ENCODE results near the gene STAU1. TPM values are rescaled to one million over a fixed set of nuclear protein-coding genes. Genes with fewer than 3 reads are reported as not detected.
"Not testable (repeated sequence)": the region's sequence is repeated elsewhere in the genome, so short reads cannot be mapped to it uniquely, and the experiment has no call there.

The STAU1 gene
- total RNA-seq, 1 donor from 2014 or later, result 57.1 TPM

GRCh38 chr20:49133571-49133970, 54.6 kb downstream of the STAU1 start:
- intact Hi-C loops (cut with micrococcal nuclease), result loop anchor here (1.0 to 5.0 kb wide), 4 partner anchors 34 to 144 kb away; partner anchors contain the start of gene ZNFX1

GRCh38 chr20:49132995-49133478, 55.1 kb downstream of the STAU1 start:
- intact Hi-C loops (cut with micrococcal nuclease), result loop anchor here (1.0 to 5.0 kb wide), 4 partner anchors 34 to 144 kb away; partner anchors contain the start of gene ZNFX1

- intact Hi-C loops (cut with micrococcal nuclease), result no loop called here
Observed at GRCh38 chr20:49123982-49124381, 64.2 kb downstream of the STAU1 start.

- intact Hi-C loops (cut with micrococcal nuclease), result no loop called here
Observed at GRCh38 chr20:49122920-49123319, 65.2 kb downstream of the STAU1 start.

- intact Hi-C loops (cut with micrococcal nuclease), result loop anchor here (1.0 kb wide), 1 partner anchor 8 kb away; no protein-coding TSS in a partner anchor
Observed at GRCh38 chr20:49119988-49120387, 68.1 kb downstream of the STAU1 start.

- intact Hi-C loops (cut with micrococcal nuclease), result no loop called here
Observed at GRCh38 chr20:49118307-49118706, 69.8 kb downstream of the STAU1 start.

- intact Hi-C loops (cut with micrococcal nuclease), result no loop called here
Observed at GRCh38 chr20:49115564-49115963, 72.6 kb downstream of the STAU1 start.

GRCh38 chr20:49112596-49113274, 75.4 kb downstream of the STAU1 start:
- intact Hi-C loops (cut with micrococcal nuclease), result loop anchor here (1.0 kb wide), 1 partner anchor 8 kb away; no protein-coding TSS in a partner anchor

- intact Hi-C loops (cut with micrococcal nuclease), result no loop called here
Observed at GRCh38 chr20:49110767-49111694, 77.1 kb downstream of the STAU1 start.

- intact Hi-C loops (cut with micrococcal nuclease), result no loop called here
Observed at GRCh38 chr20:49106328-49106727, 81.8 kb downstream of the STAU1 start.

GRCh38 chr20:49104979-49105547, 83.1 kb downstream of the STAU1 start:
- intact Hi-C loops (cut with micrococcal nuclease), result not testable (repeated sequence)

GRCh38 chr20:49104365-49104648, 83.8 kb downstream of the STAU1 start:
- intact Hi-C loops (cut with micrococcal nuclease), result no loop called here

GRCh38 chr20:49103647-49104364, 84.3 kb downstream of the STAU1 start:
- intact Hi-C loops (cut with micrococcal nuclease), result no loop called here

- intact Hi-C loops (cut with micrococcal nuclease), result no loop called here
Observed at GRCh38 chr20:49103019-49103418, 85.1 kb downstream of the STAU1 start.

GRCh38 chr20:49100972-49101371, 87.2 kb downstream of the STAU1 start:
- intact Hi-C loops (cut with micrococcal nuclease), result no loop called here

- intact Hi-C loops (cut with micrococcal nuclease), result not testable (repeated sequence)
Observed at GRCh38 chr20:49100292-49100691, 87.8 kb downstream of the STAU1 start.

GRCh38 chr20:49099011-49099410, 89.1 kb downstream of the STAU1 start:
- intact Hi-C loops (cut with micrococcal nuclease), result no loop called here

GRCh38 chr20:49098136-49098535, 90.0 kb downstream of the STAU1 start:
- intact Hi-C loops (cut with micrococcal nuclease), result no loop called here

- intact Hi-C loops (cut with micrococcal nuclease), result no loop called here
Observed at GRCh38 chr20:49097159-49097558, 91.0 kb downstream of the STAU1 start.

- intact Hi-C loops (cut with micrococcal nuclease), result no loop called here
Observed at GRCh38 chr20:49096203-49096730, 91.9 kb downstream of the STAU1 start.

GRCh38 chr20:49091762-49092161, 96.4 kb downstream of the STAU1 start:
- intact Hi-C loops (cut with micrococcal nuclease), result no loop called here

Data from T-helper 1 cell treated with Interleukin-12 subunit alpha and Interleukin-12 subunit beta and Interleukin-4 antibody, amounts not matched to agents 30 ng/mL and 1 ng/mL, for 36 hours (primary cell).